Panc1 (cell line): ENCODE measurements around the gene ADAMTS15.

Experiments
- CTCF ChIP-seq: fragments of 450-650 bp; IDR thresholded peaks from 2 replicates; pipeline ENCODE4 v1.5.1; 2017; ENCODE audit warnings: mild to moderate bottlenecking
- POLR2AphosphoS5 ChIP-seq: IDR thresholded peaks from 2 replicates; pipeline ENCODE4 v1.6.1; 2012; ENCODE audit warnings: mild to moderate bottlenecking, low read depth, low read length, moderate library complexity
- REST ChIP-seq, 2 experiments: IDR thresholded peaks; 2 replicates each; pipeline ENCODE4 v1.6.1; 2011 to 2012; ENCODE audit warnings: low read depth in 2 of 2, control low read depth in 1 of 2, low read length in 1 of 2, mild to moderate bottlenecking in 1 of 2, moderate library complexity in 1 of 2; ENCODE audit not compliant: insufficient read depth in 1 of 2

GRCh38 chr11:130431331-130431773 is 17.1 kb upstream of the ADAMTS15 start:
- TF ChIP-seq CTCF = peak; percentile 89
- TF ChIP-seq POLR2AphosphoS5 = no peak
- no peak for TF ChIP-seq REST (IDR thresholded peaks at IDR 0.05; ENCODE audit: insufficient read depth in 1 of 2, low read depth in 2 of 2, low read length in 1 of 2)
